Smooth muscle cell (in vitro differentiated cells): ENCODE results near the gene BCL2L13. TPM values are rescaled to one million over a fixed set of nuclear protein-coding genes. Genes with fewer than 3 reads are reported as not detected.
"Not testable (repeated sequence)": the region's sequence is repeated elsewhere in the genome, so short reads cannot be mapped to it uniquely, and the experiment has no call there.

Experiments used
- DNase-seq: peaks from one replicate; lab custom pipeline; 2025; ENCODE audit not compliant: unreplicated experiment; lab: John Stamatoyannopoulos, UW
- H2AFZ ChIP-seq: fragments of 200-600 bp; sonication (generic); 2 replicates; pipeline ENCODE4 v1.6.0; 2016; ENCODE audit warnings: antibody characterized with exemption, low read depth, mild to moderate bottlenecking
- H3F3A ChIP-seq: fragments of 200-600 bp; sonication (generic); 2 replicates; pipeline ENCODE4 v1.6.0; 2017; ENCODE audit warnings: antibody characterized with exemption, low read depth
- H3K27ac ChIP-seq: fragments of 200-600 bp; sonication (generic); 2 replicates; pipeline ENCODE4 v1.5.1; 2016; ENCODE audit warnings: low read depth, mild to moderate bottlenecking
- H3K27me3 ChIP-seq: fragments of 200-600 bp; sonication (generic); 2 replicates; pipeline ENCODE4 v1.6.1; 2016; ENCODE audit warnings: low read depth, mild to moderate bottlenecking
- H3K36me3 ChIP-seq: fragments of 200-600 bp; sonication (generic); 2 replicates; pipeline ENCODE4 v1.5.1; 2016; ENCODE audit warnings: low read depth
- H3K4me1 ChIP-seq: fragments of 200-600 bp; sonication (generic); 2 replicates; pipeline ENCODE4 v1.5.1; 2016; ENCODE audit warnings: low read depth
- H3K4me2 ChIP-seq: fragments of 200-600 bp; sonication (generic); 2 replicates; pipeline ENCODE4 v1.6.0; 2016; ENCODE audit warnings: mild to moderate bottlenecking
- H3K4me3 ChIP-seq: fragments of 200-600 bp; sonication (generic); 2 replicates; pipeline ENCODE4 v1.5.1; 2016; ENCODE audit warnings: mild to moderate bottlenecking
- H3K79me2 ChIP-seq: fragments of 200-600 bp; sonication (generic); 2 replicates; pipeline ENCODE4 v1.6.0; 2016; ENCODE audit warnings: low read depth, mild to moderate bottlenecking
- H3K9ac ChIP-seq: fragments of 200-600 bp; sonication (generic); 2 replicates; pipeline ENCODE4 v1.6.0; 2016; ENCODE audit warnings: low read depth
- H3K9me3 ChIP-seq: fragments of 200-600 bp; sonication (generic); replicated peaks from 2 replicates; pipeline ENCODE4 v1.5.1; 2016; ENCODE audit warnings: low read depth
- H4K20me1 ChIP-seq: fragments of 200-600 bp; sonication (generic); 2 replicates; pipeline ENCODE4 v1.6.0; 2016; ENCODE audit warnings: low read depth
- CTCF ChIP-seq: fragments of 200-600 bp; sonication (generic); IDR thresholded peaks from 2 replicates; pipeline ENCODE4 v1.5.1; 2017; ENCODE audit warnings: borderline replicate concordance, mild to moderate bottlenecking, antibody characterized with exemption; ENCODE audit not compliant: insufficient read depth, poor library complexity, severe bottlenecking
- WGBS: methylation state at CpG from one replicate; pipeline ENCODE4 v1.1.7; 2016; ENCODE audit warnings: low lambda C conversion rate; 5-methylcytosine and 5-hydroxymethylcytosine counted together
- polyA plus RNA-seq: library from polyadenylated mRNA; unstranded; fragments of >200 nt; fragmentation: Nextera tagmentation; extraction: Ambion mirVana; gene quantifications from 2 replicates; pipeline ENCODE4 v1.2.1, GENCODE V29; 2016
- total RNA-seq: library from RNA; depleted of rRNA; stranded (reverse); fragments of >200 nt; gene quantifications from 2 replicates; pipeline ENCODE4 v1.2.3, GENCODE V29; 2014

The BCL2L13 gene
- total and polyA plus RNA-seq, 2 experiments from 2014 or later: 16.7 to 27.0 TPM

- TF ChIP-seq CTCF: no peak
- no peaks in the 10 kb centered on the region for H3K79me2 ChIP-seq
- H3K9me3 ChIP-seq: no peaks in the 10 kb centered on the region
- no peaks in the 10 kb centered on the region for H3F3A ChIP-seq
- H3K27ac ChIP-seq: peak overlapping the region; percentile 56
- no peak for DNase-seq
- H3K9ac ChIP-seq: no peak overlapping the region
- no peak overlapping the region for H2AFZ ChIP-seq
- peaks cover 4% of the 10 kb centered on the region for H3K4me1 ChIP-seq
- H3K4me3 ChIP-seq: no peak overlapping the region
- H3K4me2 ChIP-seq: peak overlapping the region; percentile 37
- H3K27me3 ChIP-seq: no peaks in the 10 kb centered on the region
- no peaks in the 10 kb centered on the region for H3K36me3 ChIP-seq
- 71% methylated on average over 5 of the region's 5 CpGs for WGBS
- peaks cover 9% of the 10 kb centered on the region for H4K20me1 ChIP-seq
Observed at GRCh38 chr22:17695986-17696385, 57.4 kb downstream of the BCL2L13 start.

GRCh38 chr22:17697196-17697595 lies 58.6 kb downstream of the BCL2L13 start:
- not testable (repeated sequence) for H3K36me3 ChIP-seq, H3K27ac ChIP-seq, H4K20me1 ChIP-seq, H2AFZ ChIP-seq, H3K27me3 ChIP-seq, H3K79me2 ChIP-seq, H3K4me3 ChIP-seq, H3K9me3 ChIP-seq, H3K4me2 ChIP-seq, H3F3A ChIP-seq, DNase-seq, H3K4me1 ChIP-seq, H3K9ac ChIP-seq
- WGBS: 92% methylated on average over 10 of the region's 10 CpGs

GRCh38 chr22:17698276-17698675 lies 59.7 kb downstream of the BCL2L13 start:
- H2AFZ ChIP-seq, H3K4me1 ChIP-seq, H3K9me3 ChIP-seq, H3K27me3 ChIP-seq, H3K36me3 ChIP-seq, H3K27ac ChIP-seq, DNase-seq, H4K20me1 ChIP-seq, H3K4me3 ChIP-seq, H3K79me2 ChIP-seq, H3K9ac ChIP-seq, H3F3A ChIP-seq, H3K4me2 ChIP-seq: not testable (repeated sequence)
- 100% methylated on average over 3 of the region's 3 CpGs for WGBS

- no peak overlapping the region for H3K4me2 ChIP-seq
- H3K4me1 ChIP-seq: peaks cover 4% of the 10 kb centered on the region
- peaks cover 9% of the 10 kb centered on the region for H4K20me1 ChIP-seq
- no peaks in the 10 kb centered on the region for H3K79me2 ChIP-seq
- no peak for TF ChIP-seq CTCF
- DNase-seq: no peak
- no peaks in the 10 kb centered on the region for H3K27me3 ChIP-seq
- no peaks in the 10 kb centered on the region for H3K36me3 ChIP-seq
- H3K27ac ChIP-seq: no peak overlapping the region
- H3K4me3 ChIP-seq: no peak overlapping the region
- no peaks in the 10 kb centered on the region for H3F3A ChIP-seq
- no peak overlapping the region for H3K9ac ChIP-seq
- no peaks in the 10 kb centered on the region for H3K9me3 ChIP-seq
- H2AFZ ChIP-seq: no peak overlapping the region
Observed at GRCh38 chr22:17698948-17699347, 60.4 kb downstream of the BCL2L13 start.

GRCh38 chr22:17699696-17700340 lies 61.3 kb downstream of the BCL2L13 start:
- Histone ChIP-seq H3K9ac (no peak overlapping the region), H3K4me3 (no peak overlapping the region), H3F3A (no peaks in the 10 kb centered on the region), H3K9me3 (no peaks in the 10 kb centered on the region), H3K79me2 (no peaks in the 10 kb centered on the region), H3K4me1 (peaks cover 4% of the 10 kb centered on the region), H3K4me2 (no peak overlapping the region), H3K27ac (no peak overlapping the region), H3K36me3 (no peaks in the 10 kb centered on the region), H3K27me3 (no peaks in the 10 kb centered on the region), H2AFZ (no peak overlapping the region), H4K20me1 (peaks cover 9% of the 10 kb centered on the region)
- 66% methylated on average over 7 of the region's 7 CpGs for WGBS
- DNase-seq: no peak
- no peak for TF ChIP-seq CTCF
